ENCODE results near the gene FRYL. TPM values are rescaled to one million over a fixed set of nuclear protein-coding genes. Genes with fewer than 3 reads are reported as not detected.

The FRYL gene
- polyA plus RNA-seq, 1 experiment, result 28.0 TPM

GRCh38 chr4:48575964-48576363 is 204.1 kb downstream of the FRYL start:
- no peak for TF ChIP-seq CTCF (IDR thresholded peaks at IDR 0.05; ENCODE audit: low read depth, low read length)
- DNase-seq (ENCODE audit: low read depth, low spot score), result peak; percentile 13
- no peaks in the 10 kb centered on the region for H3K9me3 ChIP-seq (ENCODE audit: control insufficient read depth, insufficient read depth, low read length)
- ChIA-PET POLR2A (no interaction called here), CTCF (interaction anchor here (0.6 to 4.7 kb wide), 3 partner anchors 123 to 385 kb away, joined by 5 to 113 read pairs (median 6); no protein-coding TSS in a partner anchor)
- H3K4me3 ChIP-seq (ENCODE audit: low read depth, low read length), result no peak overlapping the region
- no peak overlapping the region for H3K27ac ChIP-seq (ENCODE audit: low read depth, low read length)
- H3K27me3 ChIP-seq (ENCODE audit: control insufficient read depth, insufficient read depth, low read length), result no peaks in the 10 kb centered on the region

GRCh38 chr4:48571471-48571870 is 208.6 kb downstream of the FRYL start:
- TF ChIP-seq CTCF (IDR thresholded peaks at IDR 0.05; ENCODE audit: low read depth, low read length), result no peak
- DNase-seq (ENCODE audit: low read depth, low spot score), result no peak
- no peaks in the 10 kb centered on the region for H3K9me3 ChIP-seq (ENCODE audit: control insufficient read depth, insufficient read depth, low read length)
- H3K27ac ChIP-seq (ENCODE audit: low read depth, low read length), result no peak overlapping the region
- ChIA-PET CTCF (interaction anchor here (1.8 kb wide), 1 partner anchor 8 kb away, joined by 7 read pairs; no protein-coding TSS in a partner anchor), POLR2A (no interaction called here)
- H3K27me3 ChIP-seq (ENCODE audit: control insufficient read depth, insufficient read depth, low read length), result no peaks in the 10 kb centered on the region
- H3K4me3 ChIP-seq (ENCODE audit: low read depth, low read length), result no peak overlapping the region

- Histone ChIP-seq H3K27ac (ENCODE audit: low read depth, low read length) (no peak overlapping the region), H3K4me3 (ENCODE audit: low read depth, low read length) (no peak overlapping the region), H3K9me3 (ENCODE audit: control insufficient read depth, insufficient read depth, low read length) (no peaks in the 10 kb centered on the region), H3K27me3 (ENCODE audit: control insufficient read depth, insufficient read depth, low read length) (no peaks in the 10 kb centered on the region)
- ChIA-PET CTCF (interaction anchor here (1.0 to 1.8 kb wide), 2 partner anchors 8 to 392 kb away, joined by 4 to 7 read pairs; no protein-coding TSS in a partner anchor), POLR2A (no interaction called here)
- DNase-seq (ENCODE audit: low read depth, low spot score), result peak; percentile 7
- no peak for TF ChIP-seq CTCF (IDR thresholded peaks at IDR 0.05; ENCODE audit: low read depth, low read length)
Observed at GRCh38 chr4:48570646-48571220, 209.3 kb downstream of the FRYL start.

GRCh38 chr4:48566034-48566384 is 214.1 kb downstream of the FRYL start:
- Histone ChIP-seq H3K27me3 (ENCODE audit: control insufficient read depth, insufficient read depth, low read length) (no peaks in the 10 kb centered on the region), H3K9me3 (ENCODE audit: control insufficient read depth, insufficient read depth, low read length) (no peaks in the 10 kb centered on the region), H3K27ac (ENCODE audit: low read depth, low read length) (no peak overlapping the region), H3K4me3 (ENCODE audit: low read depth, low read length) (no peak overlapping the region)
- POLR2A ChIA-PET, result no interaction called here
- no peak for DNase-seq (ENCODE audit: low read depth, low spot score)
- CTCF ChIA-PET, result interaction anchor here (1.1 kb wide), 1 partner anchor 13 kb away, joined by 3 read pairs; no protein-coding TSS in a partner anchor
- TF ChIP-seq CTCF (IDR thresholded peaks at IDR 0.05; ENCODE audit: low read depth, low read length), result no peak

- Histone ChIP-seq H3K9me3 (ENCODE audit: control insufficient read depth, insufficient read depth, low read length) (no peaks in the 10 kb centered on the region), H3K4me3 (ENCODE audit: low read depth, low read length) (no peak overlapping the region), H3K27ac (ENCODE audit: low read depth, low read length) (no peak overlapping the region), H3K27me3 (ENCODE audit: control insufficient read depth, insufficient read depth, low read length) (no peaks in the 10 kb centered on the region)
- DNase-seq (ENCODE audit: low read depth, low spot score), result no peak
- no peak for TF ChIP-seq CTCF (IDR thresholded peaks at IDR 0.05; ENCODE audit: low read depth, low read length)
- ChIA-PET CTCF (interaction anchor here (1.1 kb wide), 1 partner anchor 13 kb away, joined by 3 read pairs; no protein-coding TSS in a partner anchor), POLR2A (no interaction called here)
Observed at GRCh38 chr4:48565362-48566033, 214.6 kb downstream of the FRYL start.
